H1 (cell line): Measurements from ENCODE around the gene AHRR. TPM values are rescaled to one million over a fixed set of nuclear protein-coding genes. Genes with fewer than 3 reads are reported as not detected.

ENCODE experiments used
- CTCF ChIA-PET: fragments of 300-600 bp; sonication (Branson Sonifier 250); formaldehyde crosslinking; loops from one replicate; lab custom pipeline; 2021; ENCODE audit not compliant: partially characterized antibody; lab: Charles Lee
- POLR2A ChIA-PET: fragments of 300-600 bp; sonication (Branson Sonifier 250); formaldehyde crosslinking; loops from one replicate; lab custom pipeline; 2021; ENCODE audit warnings: inconsistent platforms; ENCODE audit not compliant: partially characterized antibody; lab: Charles Lee
- DNase-seq, 2 experiments: peaks; one replicate each; pipeline versions ENCODE4 v3.0.0 to v3.0.0-alpha.2; 2010 to 2022; ENCODE audit warnings: low spot score in 2 of 2, low read depth in 1 of 2, mixed read lengths in 1 of 2
- FAIRE-seq: peaks from 2 replicates; lab custom pipeline; 2011; peaks lifted over from hg19 to GRCh38; lab: Jason Lieb, UNC
- H2AFZ ChIP-seq: 2 replicates; pipeline ENCODE4 v1.8.1; 2012; ENCODE audit warnings: low read length, inconsistent platforms
- H2AK5ac ChIP-seq: 2 replicates; pipeline ENCODE4 v1.6.1; 2013; ENCODE audit warnings: low read depth, low read length
- H2BK120ac ChIP-seq: replicated peaks from 2 replicates; pipeline ENCODE3; 2013; ENCODE audit warnings: low read depth, low read length, inconsistent platforms
- H2BK12ac ChIP-seq: 2 replicates; pipeline ENCODE4 v1.6.1; 2013; ENCODE audit warnings: low read depth, low read length
- H2BK15ac ChIP-seq: 2 replicates; pipeline ENCODE4 v1.6.1; 2013; ENCODE audit warnings: low read length
- H2BK20ac ChIP-seq: 2 replicates; pipeline ENCODE4 v1.6.1; 2013; ENCODE audit warnings: low read length
- H2BK5ac ChIP-seq: 2 replicates; pipeline ENCODE4 v1.6.1; 2013; ENCODE audit warnings: low read depth, low read length
- H3K14ac ChIP-seq: 2 replicates; pipeline ENCODE4 v1.6.1; 2013; ENCODE audit warnings: inconsistent platforms; ENCODE audit not compliant: insufficient read length
- H3K18ac ChIP-seq: 2 replicates; pipeline ENCODE4 v1.6.1; 2013; ENCODE audit warnings: low read length; ENCODE audit errors: extremely low read depth
- H3K23ac ChIP-seq: 2 replicates; pipeline ENCODE4 v1.6.1; 2013; ENCODE audit warnings: inconsistent platforms; ENCODE audit not compliant: insufficient read length
- H3K23me2 ChIP-seq: 2 replicates; pipeline ENCODE4 v1.6.1; 2013; ENCODE audit warnings: low read depth, low read length
- H3K27ac ChIP-seq: 2 replicates; pipeline ENCODE4 v1.6.1; 2011; ENCODE audit warnings: low read depth, low read length, inconsistent platforms
- H3K27me3 ChIP-seq, 4 experiments: replicated peaks in 1 of 4; 1 replicate in 1 of 4; 2 replicates in 3 of 4; pipeline versions ENCODE4 v1.6.1 to v1.8.1; 2011 to 2013; ENCODE audit warnings: low read length in 3 of 4, mild to moderate bottlenecking in 3 of 4, inconsistent platforms in 2 of 4, mixed read lengths in 2 of 4, moderate library complexity in 1 of 4; ENCODE audit not compliant: control insufficient read depth in 3 of 4, insufficient read depth in 3 of 4; ENCODE audit errors: extremely low read depth in 1 of 4
- H3K36me3 ChIP-seq, 4 experiments: 2 replicates each; pipeline versions ENCODE4 v1.6.1 to v1.8.1; 2011 to 2013; ENCODE audit warnings: mild to moderate bottlenecking in 4 of 4, low read length in 3 of 4, moderate library complexity in 2 of 4, control low read depth in 1 of 4, inconsistent platforms in 1 of 4; ENCODE audit not compliant: insufficient read depth in 4 of 4, control insufficient read depth in 2 of 4
- H3K4ac ChIP-seq: replicated peaks from 2 replicates; pipeline ENCODE3; 2013; ENCODE audit warnings: low read length, low read depth, mixed read lengths, inconsistent platforms; ENCODE audit not compliant: insufficient read length
- H3K4me1 ChIP-seq, 4 experiments: replicated peaks in 1 of 4; 1 replicate in 1 of 4; 2 replicates in 3 of 4; pipeline versions ENCODE4 v1.6.1 to v1.8.1; 2011 to 2013; ENCODE audit warnings: low read length in 3 of 4, inconsistent platforms in 2 of 4, mixed read lengths in 1 of 4; ENCODE audit not compliant: insufficient read depth in 4 of 4, control insufficient read depth in 3 of 4
- H3K4me2 ChIP-seq, 2 experiments: 2 replicates each; pipeline versions ENCODE4 v1.6.1 to v1.8.1; 2011 to 2013; ENCODE audit warnings: low read depth in 2 of 2, low read length in 2 of 2, control low read depth in 1 of 2, inconsistent platforms in 1 of 2, mild to moderate bottlenecking in 1 of 2; ENCODE audit not compliant: insufficient read depth in 1 of 2
- H3K4me3 ChIP-seq, 4 experiments: fragments of 200-600, 300-600 bp in 1 of 4; sonication (generic), shearing (Covaris generic), sonication (Bioruptor Twin) in 1 of 4; 2 replicates each; pipeline versions ENCODE4 v1.5.1 to v1.8.1; 2011 to 2016; ENCODE audit warnings: low read length in 4 of 4, low read depth in 3 of 4, control low read depth in 2 of 4, inconsistent platforms in 2 of 4, mild to moderate bottlenecking in 2 of 4, mixed read lengths in 1 of 4, moderate library complexity in 1 of 4; ENCODE audit not compliant: insufficient read depth in 2 of 4; ENCODE audit errors: extremely low read depth in 1 of 4
- H3K56ac ChIP-seq: replicated peaks from 2 replicates; pipeline ENCODE3; 2013; ENCODE audit warnings: low read depth, mild to moderate bottlenecking, mixed read lengths, low read length, inconsistent platforms; ENCODE audit not compliant: insufficient read length
- H3K79me1 ChIP-seq: 2 replicates; pipeline ENCODE4 v1.6.1; 2013; ENCODE audit warnings: low read depth, low read length, control low read depth
- H3K79me2 ChIP-seq, 2 experiments: 2 replicates each; pipeline versions ENCODE4 v1.6.1 to v1.8.1; 2012 to 2013; ENCODE audit warnings: low read length in 2 of 2, mild to moderate bottlenecking in 2 of 2, inconsistent platforms in 1 of 2; ENCODE audit not compliant: insufficient read depth in 2 of 2, control insufficient read depth in 1 of 2
- H3K9ac ChIP-seq, 4 experiments: replicated peaks in 1 of 4; 1 replicate in 1 of 4; 2 replicates in 3 of 4; pipeline versions ENCODE4 v1.6.1 to v1.8.1; 2011 to 2013; ENCODE audit warnings: low read depth in 3 of 4, low read length in 3 of 4, control low read depth in 2 of 4, mild to moderate bottlenecking in 2 of 4, moderate library complexity in 2 of 4, inconsistent platforms in 1 of 4; ENCODE audit errors: extremely low read depth in 1 of 4
- H3K9me3 ChIP-seq, 2 experiments: 2 replicates each; pipeline versions ENCODE4 v1.6.1 to v1.8.1; 2012 to 2013; ENCODE audit warnings: mild to moderate bottlenecking in 2 of 2, moderate library complexity in 2 of 2, control low read depth in 1 of 2, inconsistent platforms in 1 of 2, low read depth in 1 of 2, low read length in 1 of 2, mixed read lengths in 1 of 2; ENCODE audit not compliant: insufficient read depth in 2 of 2
- H4K20me1 ChIP-seq, 2 experiments: replicated peaks in 1 of 2; 2 replicates each; pipeline versions ENCODE3 to v1.8.1; 2011 to 2013; ENCODE audit warnings: inconsistent platforms in 2 of 2, low read length in 2 of 2, mild to moderate bottlenecking in 1 of 2; ENCODE audit not compliant: insufficient read depth in 2 of 2, control insufficient read depth in 1 of 2
- H4K5ac ChIP-seq: 2 replicates; pipeline ENCODE4 v1.6.1; 2013; ENCODE audit warnings: low read length, low read depth, mixed read lengths, inconsistent platforms; ENCODE audit not compliant: insufficient read length
- H4K8ac ChIP-seq: 2 replicates; pipeline ENCODE4 v1.8.0; 2013; ENCODE audit warnings: mild to moderate bottlenecking, moderate library complexity, low read length, inconsistent platforms; ENCODE audit not compliant: insufficient read depth; ENCODE audit errors: extremely low read depth
- H4K91ac ChIP-seq: replicated peaks from 2 replicates; pipeline ENCODE3; 2013; ENCODE audit warnings: low read length, mixed read lengths, inconsistent platforms; ENCODE audit not compliant: insufficient read length
- BACH1 ChIP-seq: IDR thresholded peaks from 2 replicates; pipeline ENCODE4 v1.6.1; 2012; ENCODE audit warnings: low read length, improper control_type of control experiment
- BCL11A ChIP-seq, 2 experiments: IDR thresholded peaks; one replicate each; pipeline ENCODE4 v1.6.1; 2011; ENCODE audit warnings: low read depth in 2 of 2, low read length in 2 of 2, mild to moderate bottlenecking in 2 of 2
- HDAC2 ChIP-seq, 2 experiments: fragments of 300-600 bp in 1 of 2; sonication (generic) in 1 of 2; IDR thresholded peaks; 2 replicates each; pipeline ENCODE4 v1.6.1; 2011 to 2012; ENCODE audit warnings: low read depth in 2 of 2, low read length in 2 of 2, mild to moderate bottlenecking in 2 of 2, moderate library complexity in 2 of 2, borderline replicate concordance in 1 of 2, inconsistent platforms in 1 of 2
- RAD21 ChIP-seq, 2 experiments: IDR thresholded peaks in 1 of 2; conservative IDR thresholded peaks in 1 of 2; 2 replicates each; pipeline ENCODE4 v1.6.1; 2011; ENCODE audit warnings: low read depth in 2 of 2, low read length in 2 of 2, improper control_type of control experiment in 1 of 2, inconsistent platforms in 1 of 2, mild to moderate bottlenecking in 1 of 2, moderate library complexity in 1 of 2
- SIRT6 ChIP-seq: IDR thresholded peaks from one replicate; pipeline ENCODE4 v1.7.1; 2012; ENCODE audit warnings: low read length, inconsistent platforms
- TBP ChIP-seq: IDR thresholded peaks from 2 replicates; pipeline ENCODE4 v1.6.1; 2011; ENCODE audit warnings: low read depth, low read length, improper control_type of control experiment
- WGBS, 2 experiments: shearing (Covaris generic) in 1 of 2; methylation state at CpG; one replicate each; pipeline versions ENCODE4 v1.1.6 to v1.1.7; 2013 to 2015; ENCODE audit warnings: low lambda C conversion rate in 2 of 2, mixed read lengths in 2 of 2, inconsistent platforms in 1 of 2, low coverage in 1 of 2, missing lambda C conversion rate in 1 of 2; ENCODE audit not compliant: insufficient replicate concordance in 2 of 2, insufficient coverage in 1 of 2, insufficient read length in 1 of 2; ENCODE audit errors: extremely low coverage in 1 of 2, missing lambda C conversion rate in 1 of 2; 5-methylcytosine and 5-hydroxymethylcytosine counted together
- polyA plus RNA-seq, 7 experiments: library from polyadenylated mRNA; depleted of rRNA in 3 of 7; stranded (reverse) in 5 of 7; unstranded in 2 of 7; fragments of >200 nt in 5 of 7; fragments of 200-250 nt in 2 of 7; gene quantifications; 1 replicate in 5 of 7; 2 replicates in 1 of 7; 4 replicates in 1 of 7; pipeline versions ENCODE4 v1.2.1 to v1.2.3, GENCODE V29; 2011 to 2013; ENCODE audit warnings: missing spikeins in 2 of 7, mixed read lengths in 2 of 7
- total RNA-seq: library from RNA; stranded (reverse); fragmentation: NEBNext Ultra II Directional; extraction: Animal tissue kit (Norgen Biotek cat#: 25700); gene quantifications from 2 replicates; pipeline ENCODE4 v1.2.1, GENCODE V29; 2021
- TF ChIP-seq, protein P1 (sequence below), 3 experiments: IDR thresholded peaks; 1 replicate in 2 of 3; 2 replicates in 1 of 3; pipeline versions ENCODE4 v1.5.1 to v1.6.1; 2011; ENCODE audit warnings: low read length in 3 of 3, mild to moderate bottlenecking in 3 of 3, inconsistent platforms in 2 of 3, low read depth in 1 of 3, moderate library complexity in 1 of 3; ENCODE audit not compliant: insufficient read depth in 1 of 3; ENCODE audit errors: control extremely low read depth in 1 of 3

The AHRR gene
- total and polyA plus RNA-seq, 2 of the 8 experiments (the other 6 are each of a cell fraction or from before 2014, with no cell fraction given), result 0.41 to 0.80 TPM

DNA sequence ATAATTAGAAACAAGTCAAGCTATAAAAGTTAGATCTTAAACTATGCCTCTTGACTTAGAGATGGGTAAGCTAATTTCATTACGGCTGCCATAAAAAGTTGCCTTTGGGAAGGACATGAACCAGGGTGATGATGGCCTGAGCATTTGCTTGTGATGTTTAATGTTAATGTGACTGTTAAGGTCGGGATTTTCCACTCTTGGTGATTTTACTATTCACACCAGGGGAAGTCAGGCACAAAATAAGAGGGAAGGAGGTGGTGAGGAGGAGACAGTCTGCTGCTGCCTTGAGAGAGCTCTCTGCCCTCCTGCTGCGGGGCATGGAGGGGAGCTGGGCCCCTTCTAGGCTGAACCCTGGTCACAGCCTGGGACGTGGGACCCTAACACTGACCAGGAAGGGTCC is 34.4 kb downstream of the AHRR start:
- Histone ChIP-seq H2AK5ac (no peak overlapping the region), H3K36me3 (no peaks in the 10 kb centered on the region), H3K23me2 (no peaks in the 10 kb centered on the region), H3K9ac (no peak overlapping the region), H3K18ac (no peak overlapping the region), H2BK5ac (no peak overlapping the region), H3K27me3 (no peaks in the 10 kb centered on the region), H4K8ac (no peak overlapping the region), H3K4me1 (no peaks in the 10 kb centered on the region), H2BK120ac (no peak overlapping the region), H3K4ac (no peak overlapping the region), H3K56ac (no peak overlapping the region), H3K27ac (no peak overlapping the region), H2BK12ac (no peak overlapping the region), H4K91ac (no peak overlapping the region), H3K79me1 (no peaks in the 10 kb centered on the region), H2BK15ac (no peak overlapping the region), H4K5ac (no peak overlapping the region), H2BK20ac (no peak overlapping the region), H4K20me1 (no peaks in the 10 kb centered on the region), H3K4me2 (no peak overlapping the region), H3K79me2 (no peaks in the 10 kb centered on the region), H3K23ac (no peak overlapping the region), H3K4me3 (no peak overlapping the region), H2AFZ (no peak overlapping the region), H3K14ac (no peak overlapping the region), H3K9me3 (no peaks in the 10 kb centered on the region)
- no peak for DNase-seq
- WGBS, 2 experiments, result 85% methylated on average over 4 of the region's 4 CpGs; no CpG with 5 or more reads in 1 of the 2 experiments
- TF ChIP-seq RAD21 (IDR thresholded peaks at IDR 0.05 in 1 of 2, conservative IDR thresholded peaks at IDR 0.05 in 1 of 2; ENCODE audit: low read depth in 2 of 2, low read length in 2 of 2) (no peak), BACH1 (no peak), TBP (no peak), HDAC2 (IDR thresholded peaks at IDR 0.05; ENCODE audit: borderline replicate concordance in 1 of 2, low read depth in 2 of 2, low read length in 2 of 2) (no peak), BCL11A (IDR thresholded peaks at IDR 0.05; ENCODE audit: low read depth in 2 of 2, low read length in 2 of 2) (no peak), SIRT6 (no peak)
- TF ChIP-seq, protein P1, sequence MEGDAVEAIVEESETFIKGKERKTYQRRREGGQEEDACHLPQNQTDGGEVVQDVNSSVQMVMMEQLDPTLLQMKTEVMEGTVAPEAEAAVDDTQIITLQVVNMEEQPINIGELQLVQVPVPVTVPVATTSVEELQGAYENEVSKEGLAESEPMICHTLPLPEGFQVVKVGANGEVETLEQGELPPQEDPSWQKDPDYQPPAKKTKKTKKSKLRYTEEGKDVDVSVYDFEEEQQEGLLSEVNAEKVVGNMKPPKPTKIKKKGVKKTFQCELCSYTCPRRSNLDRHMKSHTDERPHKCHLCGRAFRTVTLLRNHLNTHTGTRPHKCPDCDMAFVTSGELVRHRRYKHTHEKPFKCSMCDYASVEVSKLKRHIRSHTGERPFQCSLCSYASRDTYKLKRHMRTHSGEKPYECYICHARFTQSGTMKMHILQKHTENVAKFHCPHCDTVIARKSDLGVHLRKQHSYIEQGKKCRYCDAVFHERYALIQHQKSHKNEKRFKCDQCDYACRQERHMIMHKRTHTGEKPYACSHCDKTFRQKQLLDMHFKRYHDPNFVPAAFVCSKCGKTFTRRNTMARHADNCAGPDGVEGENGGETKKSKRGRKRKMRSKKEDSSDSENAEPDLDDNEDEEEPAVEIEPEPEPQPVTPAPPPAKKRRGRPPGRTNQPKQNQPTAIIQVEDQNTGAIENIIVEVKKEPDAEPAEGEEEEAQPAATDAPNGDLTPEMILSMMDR (IDR thresholded peaks at IDR 0.05; ENCODE audit: control extremely low read depth in 1 of 3, insufficient read depth in 1 of 3, low read depth in 1 of 3, low read length in 3 of 3), result no peak
- ChIA-PET POLR2A (no interaction called here), CTCF (interaction anchor here (1.0 to 1.9 kb wide), 6 partner anchors 10 to 81 kb away, joined by 3 to 9 read pairs (median 4); no protein-coding TSS in a partner anchor)
- FAIRE-seq, result no peak
